Stimulated activated CD8-positive, alpha-beta memory T cell treated with anti-CD3 and anti-CD28 coated beads, Interleukin-2, amount 100 ng/mL, for 48 hours (primary cell): Measurements from ENCODE around the gene F2R.
"Not testable (repeated sequence)": the region's sequence is repeated elsewhere in the genome, so short reads cannot be mapped to it uniquely, and the experiment has no call there.

Experiments
- DNase-seq, 2 donors: peaks; one replicate each; pipeline ENCODE4 v3.0.0-alpha.2; 2020; ENCODE audit warnings: low read depth in 2 of 2

The F2R gene

DNA sequence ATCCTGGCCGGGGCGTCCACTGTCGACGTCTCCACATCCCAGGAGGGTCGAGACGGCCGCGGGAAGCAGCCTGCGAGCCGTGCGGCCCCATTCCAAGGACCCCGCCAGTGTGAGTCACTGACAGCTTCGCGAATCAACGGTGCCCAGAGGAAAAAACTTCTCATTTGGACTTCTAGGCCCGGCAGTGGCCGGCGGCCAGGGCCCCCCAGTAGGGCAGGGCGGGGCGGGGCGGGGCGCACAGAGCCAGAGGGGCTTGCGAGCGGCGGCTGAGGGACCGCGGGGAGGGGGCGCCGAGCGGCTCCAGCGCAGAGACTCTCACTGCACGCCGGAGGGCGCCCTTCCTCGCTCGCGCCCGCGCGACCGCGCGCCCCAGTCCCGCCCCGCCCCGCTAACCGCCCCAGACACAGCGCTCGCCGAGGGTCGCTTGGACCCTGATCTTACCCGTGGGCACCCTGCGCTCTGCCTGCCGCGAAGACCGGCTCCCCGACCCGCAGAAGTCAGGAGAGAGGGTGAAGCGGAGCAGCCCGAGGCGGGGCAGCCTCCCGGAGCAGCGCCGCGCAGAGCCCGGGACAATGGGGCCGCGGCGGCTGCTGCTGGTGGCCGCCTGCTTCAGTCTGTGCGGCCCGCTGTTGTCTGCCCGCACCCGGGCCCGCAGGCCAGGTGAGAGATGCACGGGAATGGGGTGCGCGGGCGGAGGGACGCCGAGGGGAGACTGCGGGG, at the start of gene F2R:
Gene F2R (plus strand): TSS at position 391 of the 720 bp plus-strand sequence. CDS start 182 bp downstream, at position 573.
- no peak for DNase-seq

DNA sequence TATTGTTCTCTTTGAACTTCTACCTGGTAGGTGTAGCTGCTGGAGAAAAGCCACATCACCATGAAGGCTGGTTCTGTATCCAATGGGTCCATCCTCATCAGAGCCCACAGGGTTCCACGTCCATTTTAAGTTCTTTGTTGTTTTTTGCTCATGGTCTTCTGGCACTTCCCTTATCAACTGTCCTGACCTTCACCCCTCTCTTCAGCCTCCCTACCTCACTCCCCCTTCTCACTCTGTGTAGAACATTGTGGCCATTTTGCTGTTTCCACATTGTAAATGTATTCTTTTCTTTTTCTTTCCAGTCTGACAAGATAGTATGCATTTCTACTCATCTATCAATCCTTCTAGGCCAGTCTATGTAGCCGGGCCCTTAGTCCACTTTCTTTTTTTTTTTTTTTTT, 48.4 kb upstream of the F2R start:
- no peak for DNase-seq

- DNase-seq = no peak
These were observed 46.7 kb upstream of the F2R start for GRCh38 chr5:76669245-76669644.

GRCh38 chr5:76670508-76670907, 45.4 kb upstream of the F2R start:
- no peak for DNase-seq

DNA sequence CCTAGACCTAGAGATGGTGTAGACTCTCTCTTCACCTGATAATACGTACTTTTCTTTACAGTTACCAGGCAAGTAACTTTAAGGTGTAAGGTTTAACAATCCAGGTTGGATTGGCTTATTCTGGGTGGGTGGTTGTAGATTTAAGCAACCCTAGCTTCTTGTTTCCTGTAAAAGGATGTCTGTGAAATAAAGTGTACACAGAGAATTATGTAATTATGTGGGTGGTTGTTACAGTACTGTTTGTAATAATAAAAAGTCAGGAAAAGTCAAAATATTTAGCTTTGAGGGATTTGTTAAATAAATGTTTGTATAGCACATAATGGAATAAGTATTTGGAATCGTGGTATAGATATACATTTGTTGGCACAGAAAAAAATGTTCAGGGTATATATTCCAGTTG, 43.7 kb upstream of the F2R start:
- no peak for DNase-seq

DNA sequence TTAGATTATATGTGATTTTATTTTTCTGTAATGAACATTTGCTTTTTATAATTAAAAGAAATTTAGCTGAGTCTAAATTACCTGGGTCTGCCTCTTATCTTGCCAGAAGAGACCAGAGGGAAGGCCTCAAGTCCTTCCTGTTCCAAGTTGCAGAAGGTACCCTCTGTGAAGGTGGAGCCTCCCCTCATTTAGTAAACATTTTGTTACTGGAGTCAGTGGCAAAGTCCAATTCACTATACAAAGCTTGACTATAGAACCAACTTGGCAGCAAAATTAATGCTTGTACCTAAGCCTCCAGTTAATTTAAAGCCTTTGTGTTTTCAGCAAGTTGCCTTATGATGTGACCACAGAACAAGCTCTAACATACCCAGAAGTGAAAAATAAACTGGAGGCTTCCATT, 42.8 kb upstream of the F2R start:
- DNase-seq = no peak

DNA sequence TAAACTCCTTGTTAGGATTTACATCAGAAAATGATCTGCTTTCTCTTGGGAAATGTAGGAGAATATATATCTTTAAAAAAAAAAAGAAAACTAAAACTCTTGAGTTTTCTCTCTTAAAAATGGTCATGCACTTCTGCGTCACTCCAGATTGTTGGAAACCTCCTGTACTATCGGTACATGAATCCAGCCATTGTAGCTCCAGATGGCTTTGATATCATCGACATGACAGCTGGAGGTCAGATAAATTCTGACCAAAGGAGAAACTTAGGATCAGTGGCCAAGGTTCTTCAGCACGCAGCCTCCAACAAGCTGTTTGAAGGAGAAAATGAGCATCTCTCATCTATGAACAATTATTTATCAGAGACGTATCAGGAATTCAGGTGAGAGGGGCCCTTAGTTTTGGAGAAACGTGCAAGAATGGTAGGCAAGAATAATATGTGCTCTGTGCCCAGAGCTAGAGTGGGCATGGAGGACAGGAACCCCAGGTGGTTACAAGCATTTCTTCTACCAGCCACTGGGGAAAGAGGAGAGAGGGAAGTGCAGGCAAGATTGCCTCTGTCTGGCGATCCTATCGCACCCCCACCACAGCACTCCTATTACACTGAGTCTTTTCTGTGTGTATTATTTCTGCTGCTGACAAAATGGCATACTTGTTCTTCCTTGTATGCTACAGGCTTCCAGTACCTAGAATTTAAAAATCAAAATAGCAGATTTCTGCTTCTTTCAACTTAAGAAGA, 41.4 kb upstream of the F2R start:
- DNase-seq = no peak

GRCh38 chr5:76675364-76675763, 40.6 kb upstream of the F2R start:
- no peak for DNase-seq

DNA sequence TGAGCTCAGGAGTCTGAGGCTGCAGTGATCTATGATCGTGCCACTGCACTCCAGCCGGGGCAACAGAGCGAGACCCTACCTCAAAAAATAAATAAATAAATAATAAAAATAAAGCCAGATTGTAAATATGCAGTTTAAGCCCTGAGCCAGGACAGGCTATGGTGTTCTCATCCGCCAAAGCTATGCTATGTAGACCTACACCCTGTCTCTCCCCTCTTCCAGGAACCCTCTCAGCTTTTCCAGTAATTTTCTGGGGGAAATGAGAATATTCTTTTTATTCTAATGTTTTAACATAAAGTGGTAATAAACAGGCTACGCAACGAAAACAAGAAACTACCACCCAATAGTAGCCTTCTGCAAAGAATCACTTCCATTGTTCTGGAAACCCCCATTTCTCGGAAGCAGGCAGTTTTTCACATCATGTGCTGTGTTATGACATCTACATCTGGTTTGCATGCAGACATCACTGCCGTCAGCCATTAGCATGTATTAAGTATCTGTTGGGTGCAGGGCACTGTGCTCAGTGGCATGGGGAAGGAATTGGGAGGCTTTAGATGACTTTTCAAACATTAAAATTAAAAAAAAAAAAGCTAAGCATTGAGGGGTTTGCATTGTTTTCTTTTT, 38.0 kb upstream of the F2R start:
- DNase-seq = no peak

DNA sequence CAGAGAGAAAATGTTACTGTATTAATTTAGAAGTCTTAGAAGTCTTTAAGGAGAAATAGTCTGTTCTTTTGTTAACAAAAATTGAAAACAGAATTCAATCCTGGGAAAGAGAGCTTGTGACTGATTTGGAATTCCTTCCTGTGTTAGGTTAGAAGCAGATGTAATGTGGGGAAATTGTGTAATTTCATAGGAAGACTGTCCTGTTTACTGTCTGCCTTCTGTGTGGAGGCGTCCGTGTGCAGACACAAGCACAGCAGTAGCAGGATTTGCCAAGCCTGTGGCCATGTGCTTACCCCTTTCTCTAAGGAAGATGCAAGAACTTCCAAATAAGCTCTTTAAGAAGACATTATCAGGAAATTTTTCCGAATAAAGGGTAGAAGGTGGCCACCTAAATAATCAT, 36.7 kb upstream of the F2R start:
- DNase-seq = no peak

GRCh38 chr5:76680826-76681225, 35.1 kb upstream of the F2R start:
- DNase-seq = not testable (repeated sequence)

- no peak for DNase-seq
These were observed 34.6 kb upstream of the F2R start for GRCh38 chr5:76681287-76681686.

GRCh38 chr5:76682387-76682786, 33.5 kb upstream of the F2R start:
- no peak for DNase-seq

GRCh38 chr5:76683816-76684731, 31.9 kb upstream of the F2R start:
- DNase-seq = no peak

DNA sequence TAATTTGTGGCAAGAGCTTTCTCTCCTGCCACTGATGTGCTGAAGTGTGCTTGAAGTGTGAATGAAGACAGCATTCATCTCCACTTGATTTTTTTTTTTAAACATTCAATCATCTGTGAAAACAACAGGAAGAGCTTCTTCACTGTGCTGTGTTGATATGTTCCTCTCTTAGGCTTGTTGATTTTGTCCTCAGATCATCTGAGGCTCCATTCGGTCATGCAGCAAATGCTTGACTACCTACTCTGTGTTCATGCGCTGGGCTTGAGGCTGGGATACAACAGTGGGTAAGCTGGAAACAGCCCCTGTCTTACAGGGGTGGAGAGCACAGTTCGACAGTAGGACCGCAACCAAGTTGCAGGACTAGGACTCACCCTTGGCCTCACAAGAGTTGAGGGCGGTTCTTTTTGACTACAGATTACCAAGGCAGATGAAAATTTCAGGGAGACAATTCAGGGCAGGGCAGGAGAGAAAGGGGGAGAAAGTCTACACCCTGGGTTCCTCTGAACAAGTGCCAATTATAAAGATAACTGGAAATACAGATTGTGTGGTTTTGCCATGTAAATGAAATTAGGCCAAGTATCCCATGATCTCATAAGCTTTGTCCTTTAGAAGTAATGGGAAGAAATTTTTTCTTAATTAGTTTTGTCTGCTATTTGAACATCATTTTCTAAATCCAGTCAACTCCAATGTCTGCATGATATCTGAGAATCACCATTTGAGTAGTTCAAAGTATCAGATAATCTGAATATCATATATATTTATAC, 31.0 kb upstream of the F2R start:
- no peak for DNase-seq

DNA sequence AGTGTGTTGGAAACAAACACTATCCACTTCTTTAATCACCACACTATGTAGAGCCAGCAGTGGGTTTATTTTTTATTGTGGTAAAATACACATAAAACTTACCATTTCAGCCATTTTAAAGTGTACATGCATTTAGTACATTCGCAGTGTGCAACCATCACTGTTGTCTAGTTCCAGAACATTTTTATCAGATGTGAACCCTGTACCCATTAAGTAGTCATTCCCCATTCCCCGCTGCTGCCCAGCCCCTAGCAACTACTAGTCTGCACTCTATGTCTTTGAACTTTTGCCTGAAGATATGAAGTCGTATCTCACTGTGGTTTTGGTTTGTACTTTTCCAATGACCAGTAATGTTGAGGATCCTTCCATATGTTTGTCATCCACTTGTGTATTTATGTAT, 30.2 kb upstream of the F2R start:
- no peak for DNase-seq

GRCh38 chr5:76688212-76688611, 27.7 kb upstream of the F2R start:
- no peak for DNase-seq

- DNase-seq = no peak
These were observed 27.1 kb upstream of the F2R start for GRCh38 chr5:76688836-76689235.

DNA sequence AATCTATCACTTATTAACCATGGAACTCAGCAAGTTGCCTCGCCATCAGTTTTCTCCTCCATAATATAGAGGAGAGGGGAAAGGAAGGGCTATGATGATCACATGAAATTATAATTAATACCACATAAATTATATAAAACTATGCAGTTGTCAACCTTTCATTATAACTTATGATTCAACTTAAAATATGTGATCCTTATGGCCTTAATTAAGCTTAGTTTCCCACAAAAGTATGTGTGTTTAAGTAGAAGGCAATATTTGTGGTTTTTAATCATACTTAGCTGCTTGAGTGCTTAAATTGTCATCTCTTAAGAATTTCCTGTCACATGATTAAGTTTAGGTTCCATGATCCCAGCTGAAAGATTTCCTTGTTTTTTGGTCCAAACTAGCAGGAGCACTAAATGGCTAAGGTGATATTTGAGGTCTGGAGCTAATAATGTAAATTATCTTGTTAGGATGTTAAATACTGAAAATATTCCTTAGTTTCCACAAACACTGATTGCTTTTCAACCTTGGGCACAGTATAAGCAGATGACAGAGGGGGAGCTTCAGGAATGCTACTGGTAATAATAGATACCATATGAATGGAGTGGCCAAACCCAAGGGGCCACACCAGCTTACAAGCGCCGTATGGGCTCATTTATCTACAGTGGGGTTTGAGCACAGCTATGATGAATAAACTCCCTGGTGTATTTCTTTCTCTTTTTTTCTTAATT, 26.4 kb upstream of the F2R start:
- DNase-seq = no peak

GRCh38 chr5:76690037-76690679, 25.8 kb upstream of the F2R start:
- DNase-seq = no peak
